OCI-LY3 (cell line): ENCODE measurements around the gene PTPRM.

Source experiments
- EZH2phosphoT487 ChIP-seq: fragments of 200-600 bp; shearing (Covaris generic); IDR thresholded peaks from 2 replicates; pipeline ENCODE4 v1.6.1; 2018; ENCODE audit warnings: antibody characterized with exemption, mixed run types, low read depth
- TF ChIP-seq, protein P1 (sequence below): fragments of 200-600, 300-600 bp; sonication (generic); IDR thresholded peaks from 2 replicates; pipeline ENCODE4 v1.5.1; 2014; ENCODE audit warnings: antibody characterized with exemption, low read length, low read depth

DNA sequence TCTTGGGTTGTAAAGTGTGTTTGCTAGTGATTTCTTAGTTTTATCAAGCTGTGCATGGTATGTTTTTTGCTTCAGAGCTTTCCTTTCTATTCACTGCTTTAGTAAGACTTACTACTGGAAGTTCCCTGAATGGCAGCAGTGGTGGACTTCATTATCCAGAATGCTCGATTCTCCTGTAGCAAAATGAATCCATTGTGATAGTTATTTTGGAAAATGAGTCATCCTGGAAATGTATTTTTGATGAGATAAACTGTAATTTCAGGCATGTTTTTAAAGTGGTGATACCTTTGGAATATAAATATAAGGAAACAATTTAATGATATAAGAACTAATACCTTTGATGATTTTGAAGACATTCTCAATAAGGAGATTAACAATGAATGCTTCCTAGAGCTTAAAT, 387.1 kb downstream of the PTPRM start:
- TF ChIP-seq EZH2phosphoT487, result no peak
- TF ChIP-seq, protein P1, sequence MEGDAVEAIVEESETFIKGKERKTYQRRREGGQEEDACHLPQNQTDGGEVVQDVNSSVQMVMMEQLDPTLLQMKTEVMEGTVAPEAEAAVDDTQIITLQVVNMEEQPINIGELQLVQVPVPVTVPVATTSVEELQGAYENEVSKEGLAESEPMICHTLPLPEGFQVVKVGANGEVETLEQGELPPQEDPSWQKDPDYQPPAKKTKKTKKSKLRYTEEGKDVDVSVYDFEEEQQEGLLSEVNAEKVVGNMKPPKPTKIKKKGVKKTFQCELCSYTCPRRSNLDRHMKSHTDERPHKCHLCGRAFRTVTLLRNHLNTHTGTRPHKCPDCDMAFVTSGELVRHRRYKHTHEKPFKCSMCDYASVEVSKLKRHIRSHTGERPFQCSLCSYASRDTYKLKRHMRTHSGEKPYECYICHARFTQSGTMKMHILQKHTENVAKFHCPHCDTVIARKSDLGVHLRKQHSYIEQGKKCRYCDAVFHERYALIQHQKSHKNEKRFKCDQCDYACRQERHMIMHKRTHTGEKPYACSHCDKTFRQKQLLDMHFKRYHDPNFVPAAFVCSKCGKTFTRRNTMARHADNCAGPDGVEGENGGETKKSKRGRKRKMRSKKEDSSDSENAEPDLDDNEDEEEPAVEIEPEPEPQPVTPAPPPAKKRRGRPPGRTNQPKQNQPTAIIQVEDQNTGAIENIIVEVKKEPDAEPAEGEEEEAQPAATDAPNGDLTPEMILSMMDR, result no peak
